HG03342 (cell line): ENCODE data around the gene AKAP10.
"Not testable (repeated sequence)": the region's sequence is repeated elsewhere in the genome, so short reads cannot be mapped to it uniquely, and the experiment has no call there.

ENCODE experiments used
- ATAC-seq: cut with Tn5 transposase; IDR thresholded peaks from one replicate; pipeline ENCODE4 v1.9.1; 2021; ENCODE audit warnings: mild to moderate bottlenecking, moderate library complexity; ENCODE audit not compliant: unreplicated experiment

AKAP10 gene

GRCh38 chr17:19933628-19934027 is 44.0 kb downstream of the AKAP10 start:
- ATAC-seq, result no peak

- no peak for ATAC-seq
Observed at GRCh38 chr17:19933221-19933620, 44.4 kb downstream of the AKAP10 start.

- no peak for ATAC-seq
Observed at GRCh38 chr17:19928299-19928698, 49.3 kb downstream of the AKAP10 start.

- no peak for ATAC-seq
Observed at GRCh38 chr17:19915245-19915978, 62.2 kb downstream of the AKAP10 start.

- no peak for ATAC-seq
Observed at GRCh38 chr17:19911033-19911432, 66.6 kb downstream of the AKAP10 start.

GRCh38 chr17:19909139-19909538 is 68.5 kb downstream of the AKAP10 start:
- no peak for ATAC-seq

- ATAC-seq, result no peak
Observed at GRCh38 chr17:19905502-19905901, 72.1 kb downstream of the AKAP10 start.

GRCh38 chr17:19904924-19905323 is 72.7 kb downstream of the AKAP10 start:
- ATAC-seq, result no peak

- no peak for ATAC-seq
Observed at GRCh38 chr17:19904412-19904811, 73.2 kb downstream of the AKAP10 start.

- ATAC-seq, result no peak
Observed at GRCh38 chr17:19900809-19901208, 76.8 kb downstream of the AKAP10 start.

- no peak for ATAC-seq
Observed at GRCh38 chr17:19897903-19898302, 79.7 kb downstream of the AKAP10 start.

- ATAC-seq, result no peak
Observed at GRCh38 chr17:19897090-19897837, 80.4 kb downstream of the AKAP10 start.

GRCh38 chr17:19896679-19897078 is 80.9 kb downstream of the AKAP10 start:
- ATAC-seq, result no peak

GRCh38 chr17:19890554-19890953 is 87.1 kb downstream of the AKAP10 start:
- not testable (repeated sequence) for ATAC-seq

- not testable (repeated sequence) for ATAC-seq
Observed at GRCh38 chr17:19890001-19890400, 87.6 kb downstream of the AKAP10 start.

- no peak for ATAC-seq
Observed at GRCh38 chr17:19886116-19886515, 91.5 kb downstream of the AKAP10 start.

- no peak for ATAC-seq
Observed at GRCh38 chr17:19883537-19884215, 94.0 kb downstream of the AKAP10 start.

GRCh38 chr17:19880393-19880792 is 97.2 kb downstream of the AKAP10 start:
- no peak for ATAC-seq

GRCh38 chr17:19877364-19877945 is 100.2 kb downstream of the AKAP10 start:
- no peak for ATAC-seq

GRCh38 chr17:19876529-19877161 is 101.0 kb downstream of the AKAP10 start:
- no peak for ATAC-seq

- ATAC-seq, result no peak
Observed at GRCh38 chr17:19874256-19874655, 103.4 kb downstream of the AKAP10 start.
